Endothelial cell of umbilical vein (primary cell): ENCODE measurements around the gene SPRED1. TPM values are rescaled to one million over a fixed set of nuclear protein-coding genes. Genes with fewer than 3 reads are reported as not detected.

Experiments used
- BruUV-seq: library from RNA; stranded (reverse); fragments of 400-500 nt; replicated peaks from 2 replicates; lab custom pipeline; 2021; lab: Mats Ljungman, UMichigan
- CTCF ChIA-PET: fragments of 300-600, 350-600 bp; sonication (Branson Sonifier 250); formaldehyde crosslinking; loops from one replicate; lab custom pipeline; 2021; ENCODE audit warnings: antibody characterized with exemption, inconsistent platforms; lab: Charles Lee
- POLR2A ChIA-PET: fragments of 300-600, 350-600 bp; sonication (Branson Sonifier 250); formaldehyde crosslinking; loops from one replicate; lab custom pipeline; 2021; ENCODE audit warnings: antibody characterized with exemption, inconsistent platforms; lab: Charles Lee
- DNase-seq: peaks from one replicate; pipeline ENCODE4 v3.0.0-alpha.2; 2011; ENCODE audit warnings: low read depth, low spot score
- FAIRE-seq: peaks from 2 replicates; lab custom pipeline; 2011; peaks lifted over from hg19 to GRCh38; lab: Jason Lieb, UNC
- H2AFZ ChIP-seq: 2 replicates; pipeline ENCODE4 v1.6.0; 2012; ENCODE audit warnings: low read depth, low read length, control low read depth, inconsistent platforms
- H3K27ac ChIP-seq: 2 replicates; pipeline ENCODE4 v1.5.1; 2011; ENCODE audit warnings: low read depth, mild to moderate bottlenecking, control low read depth, low read length, moderate library complexity; ENCODE audit not compliant: insufficient read depth
- H3K27me3 ChIP-seq, 2 experiments: 2 replicates each; pipeline versions ENCODE4 v1.6.0 to v1.6.1; 2011; ENCODE audit warnings: low read length in 2 of 2, mixed read lengths in 1 of 2; ENCODE audit not compliant: control insufficient read depth in 2 of 2, insufficient read depth in 2 of 2
- H3K36me3 ChIP-seq, 2 experiments: 2 replicates in 1 of 2; 3 replicates in 1 of 2; pipeline ENCODE4 v1.5.1; 2011; ENCODE audit warnings: low read length in 2 of 2, mild to moderate bottlenecking in 1 of 2, moderate library complexity in 1 of 2; ENCODE audit not compliant: control insufficient read depth in 2 of 2, insufficient read depth in 2 of 2; ENCODE audit errors: extremely low read depth in 1 of 2
- H3K4me1 ChIP-seq: 3 replicates; pipeline ENCODE4 v1.5.1; 2011; ENCODE audit warnings: mild to moderate bottlenecking, low read length; ENCODE audit not compliant: control insufficient read depth, insufficient read depth; ENCODE audit errors: extremely low read depth
- H3K4me2 ChIP-seq: 2 replicates; pipeline ENCODE4 v1.6.1; 2011; ENCODE audit warnings: low read length, control low read depth, mixed read lengths; ENCODE audit not compliant: insufficient read depth
- H3K4me3 ChIP-seq, 3 experiments: fragments of 200-600 bp in 1 of 3; sonication (generic), shearing (Covaris generic) in 1 of 3; replicated peaks in 1 of 3; 2 replicates each; pipeline ENCODE4 v1.5.1; 2011 to 2016; ENCODE audit warnings: control low read depth in 3 of 3, low read length in 3 of 3, mild to moderate bottlenecking in 2 of 3, inconsistent platforms in 1 of 3, low read depth in 1 of 3, moderate library complexity in 1 of 3; ENCODE audit not compliant: insufficient read depth in 1 of 3
- H3K79me2 ChIP-seq: 2 replicates; pipeline ENCODE4 v1.6.0; 2012; ENCODE audit warnings: low read length, inconsistent platforms; ENCODE audit not compliant: control insufficient read depth, insufficient read depth
- H3K9ac ChIP-seq: replicated peaks from 2 replicates; pipeline ENCODE3; 2011; ENCODE audit warnings: low read length, control low read depth; ENCODE audit not compliant: insufficient read depth; ENCODE audit errors: extremely low read depth
- H3K9me1 ChIP-seq: replicated peaks from 3 replicates; pipeline ENCODE4 v1.6.0; 2011; ENCODE audit warnings: mild to moderate bottlenecking, low read length; ENCODE audit not compliant: control insufficient read depth, insufficient read depth; ENCODE audit errors: extremely low read depth
- H3K9me3 ChIP-seq: replicated peaks from 2 replicates; pipeline ENCODE4 v1.5.1; 2012; ENCODE audit warnings: low read length, inconsistent platforms; ENCODE audit not compliant: control insufficient read depth, insufficient read depth
- H4K20me1 ChIP-seq: replicated peaks from 2 replicates; pipeline ENCODE3; 2011; ENCODE audit warnings: mild to moderate bottlenecking, low read length; ENCODE audit not compliant: control insufficient read depth, insufficient read depth; ENCODE audit errors: extremely low read depth
- CTCF ChIP-seq, 2 donors: IDR thresholded peaks; 1 replicate in 1 of 2; 2 replicates in 1 of 2; pipeline ENCODE4 v1.5.1; 2011; ENCODE audit warnings: low read length in 2 of 2, mild to moderate bottlenecking in 2 of 2, moderate library complexity in 2 of 2, control low read depth in 1 of 2, inconsistent platforms in 1 of 2, low read depth in 1 of 2; ENCODE audit not compliant: insufficient read depth in 1 of 2; ENCODE audit errors: extremely low read depth in 1 of 2
- EZH2 ChIP-seq: IDR thresholded peaks from 2 replicates; pipeline ENCODE4 v1.6.1; 2012; ENCODE audit warnings: borderline replicate concordance, low read depth, mild to moderate bottlenecking, moderate library complexity, low read length, inconsistent platforms; ENCODE audit not compliant: severe bottlenecking
- FOS ChIP-seq: IDR thresholded peaks from 2 replicates; pipeline ENCODE4 v1.6.1; 2011; ENCODE audit warnings: mild to moderate bottlenecking, low read length, moderate library complexity, borderline replicate concordance; ENCODE audit not compliant: insufficient read depth
- GATA2 ChIP-seq: IDR thresholded peaks from 2 replicates; pipeline ENCODE4 v1.7.0; 2011; ENCODE audit warnings: low read depth, mild to moderate bottlenecking, moderate library complexity, mixed read lengths, low read length; ENCODE audit not compliant: insufficient read length, insufficient read depth
- JUN ChIP-seq: IDR thresholded peaks from 2 replicates; pipeline ENCODE4 v1.6.1; 2011; ENCODE audit warnings: borderline replicate concordance, low read depth; ENCODE audit not compliant: insufficient read length, insufficient read depth
- MAX ChIP-seq: IDR thresholded peaks from 2 replicates; pipeline ENCODE4 v1.6.1; 2011; ENCODE audit not compliant: insufficient read depth, insufficient read length
- MYC ChIP-seq: IDR thresholded peaks from one replicate; pipeline ENCODE4 v1.6.1; 2011; ENCODE audit warnings: mild to moderate bottlenecking, low read depth, low read length
- POLR2A ChIP-seq: IDR thresholded peaks from 2 replicates; pipeline ENCODE4 v1.6.1; 2012; ENCODE audit warnings: low read depth, mild to moderate bottlenecking, control low read depth, low read length
- POLR2AphosphoS5 ChIP-seq: IDR thresholded peaks from 2 replicates; pipeline ENCODE4 v1.6.1; 2012; ENCODE audit warnings: low read depth, mild to moderate bottlenecking, control low read depth, low read length, moderate library complexity; ENCODE audit not compliant: insufficient read depth
- dilution Hi-C: fragments of 300-500 bp; cut with MboI; formaldehyde crosslinking; loops from one replicate; pipeline ENCODE4 v1.15.0; 2019; ENCODE audit warnings: low sequenced_read_pairs; ENCODE audit not compliant: extremely low pct_ligation_motif_present
- intact Hi-C: fragments of 100-400 bp; cut with micrococcal nuclease; formaldehyde crosslinking; loops from one replicate; pipeline ENCODE4 v1.10.0; 2022
- polyA plus RNA-seq, 4 experiments: library from polyadenylated mRNA; depleted of rRNA in 3 of 4; stranded (reverse) in 3 of 4; unstranded in 1 of 4; fragments of >200 nt; gene quantifications; 2 replicates each; pipeline versions ENCODE4 v1.2.1 to v1.2.3, GENCODE V29; 2011 to 2012; ENCODE audit warnings: missing spikeins in 1 of 4
- total RNA-seq: library from RNA; stranded (reverse); gene quantifications from 2 replicates; pipeline ENCODE4 v1.2.3, GENCODE V29; 2021

SPRED1 gene
- total and polyA plus RNA-seq, 2 donors (not counting 3 experiments of a cell fraction or from before 2014, with no cell fraction given) = 1.3 to 10.7 TPM

GRCh38 chr15:38253351-38253781 is 730 bp downstream of the SPRED1 start:
- no peaks in the 10 kb centered on the region for H3K9me1 ChIP-seq
- no peaks in the 10 kb centered on the region for H3K9me3 ChIP-seq
- dilution Hi-C loops = no loop called here
- TF ChIP-seq FOS = peak; percentile 33
- TF ChIP-seq MAX = no peak
- peak overlapping the region; percentile 96 for H3K4me2 ChIP-seq
- H4K20me1 ChIP-seq = peaks cover 4% of the 10 kb centered on the region
- DNase-seq = no peak
- H3K79me2 ChIP-seq = peaks cover 58% of the 10 kb centered on the region
- H3K27me3 ChIP-seq = peaks cover 5 to 9% of the 10 kb centered on the region in 2 experiments
- FAIRE-seq = peak; percentile 52
- H2AFZ ChIP-seq = no peak overlapping the region
- CTCF ChIA-PET = interaction anchor here (0.9 to 3.1 kb wide), 13 partner anchors 11 to 257 kb away, joined by 3 to 13 read pairs (median 3); no protein-coding TSS in a partner anchor
- peak overlapping the region; percentile 69 for H3K27ac ChIP-seq
- H3K4me3 ChIP-seq = peak overlapping the region; percentile 77 to 95 (median 91)
- intact Hi-C loops = loop anchor here (2.0 to 5.0 kb wide), 2 partner anchors 251 to 1156 kb away; no protein-coding TSS in a partner anchor
- no peaks in the 10 kb centered on the region for H3K36me3 ChIP-seq
- POLR2A ChIA-PET = no interaction called here
- peak overlapping the region; percentile 79 for H3K9ac ChIP-seq
- peaks cover 16% of the 10 kb centered on the region for H3K4me1 ChIP-seq
- TSS peak; percentile 23 for BruUV-seq

- no peak for TF ChIP-seq POLR2AphosphoS5
- no peak for TF ChIP-seq GATA2
- TF ChIP-seq JUN = no peak
- TF ChIP-seq POLR2A = no peak
- TF ChIP-seq MAX = no peak
- no peak for TF ChIP-seq MYC
- no peak for TF ChIP-seq EZH2
- no peak for TF ChIP-seq FOS
- no peak for TF ChIP-seq CTCF (IDR thresholded peaks at IDR 0.05; ENCODE audit: extremely low read depth in 1 of 2, insufficient read depth in 1 of 2, low read depth in 1 of 2, low read length in 2 of 2)
- BruUV-seq = no TSS peak
- ChIA-PET CTCF (interaction anchor here (0.9 to 3.1 kb wide), 10 partner anchors 12 to 258 kb away, joined by 3 to 13 read pairs (median 4); no protein-coding TSS in a partner anchor), POLR2A (no interaction called here)
- Histone ChIP-seq H3K27me3 (peaks cover 5% of the 10 kb centered on the region in 2 experiments), H3K9ac (peak overlapping the region; percentile 79), H3K36me3 (no peaks in the 10 kb centered on the region), H3K4me2 (peak overlapping the region; percentile 96), H4K20me1 (peaks cover 5% of the 10 kb centered on the region), H3K79me2 (peaks cover 67% of the 10 kb centered on the region), H3K4me1 (peaks cover 15% of the 10 kb centered on the region), H3K9me3 (no peaks in the 10 kb centered on the region), H3K4me3 (peak overlapping the region; percentile 77 to 95 (median 91)), H2AFZ (no peak overlapping the region), H3K9me1 (no peaks in the 10 kb centered on the region), H3K27ac (peak overlapping the region; percentile 69)
- dilution Hi-C loops = no loop called here
- intact Hi-C loops = loop anchor here (5.0 kb wide), 1 partner anchor 1157 kb away; no protein-coding TSS in a partner anchor
- DNase-seq = peak; percentile 75
- peak; percentile 91 for FAIRE-seq
These were observed 1.6 kb downstream of the SPRED1 start for GRCh38 chr15:38254051-38254883.
